ENCODE data around the gene DIP2C.
"Not testable (repeated sequence)": the region's sequence is repeated elsewhere in the genome, so short reads cannot be mapped to it uniquely, and the experiment has no call there.

Gene DIP2C

GRCh38 chr10:637771-638195 is 51.7 kb downstream of the DIP2C start:
- DNase-seq = no peak

- no peak for DNase-seq
Observed at GRCh38 chr10:637221-637620, 52.2 kb downstream of the DIP2C start.

GRCh38 chr10:636769-637168 is 52.7 kb downstream of the DIP2C start:
- no peak for DNase-seq

GRCh38 chr10:636016-636730 is 53.3 kb downstream of the DIP2C start:
- no peak for DNase-seq

- no peak for DNase-seq
Observed at GRCh38 chr10:635088-635861, 54.2 kb downstream of the DIP2C start.

GRCh38 chr10:634256-634655 is 55.2 kb downstream of the DIP2C start:
- DNase-seq = no peak

GRCh38 chr10:633279-634245 is 55.9 kb downstream of the DIP2C start:
- DNase-seq = no peak

- not testable (repeated sequence) for DNase-seq
Observed at GRCh38 chr10:632807-633177, 56.7 kb downstream of the DIP2C start.

- not testable (repeated sequence) for DNase-seq
Observed at GRCh38 chr10:632155-632806, 57.2 kb downstream of the DIP2C start.

- no peak for DNase-seq
Observed at GRCh38 chr10:631266-631665, 58.2 kb downstream of the DIP2C start.

GRCh38 chr10:630581-631073 is 58.8 kb downstream of the DIP2C start:
- DNase-seq = no peak

GRCh38 chr10:629186-629998 is 60.1 kb downstream of the DIP2C start:
- no peak for DNase-seq

GRCh38 chr10:628386-629045 is 61.0 kb downstream of the DIP2C start:
- no peak for DNase-seq

- DNase-seq = no peak
Observed at GRCh38 chr10:627032-627992, 62.2 kb downstream of the DIP2C start.

- no peak for DNase-seq
Observed at GRCh38 chr10:625751-626711, 63.4 kb downstream of the DIP2C start.

GRCh38 chr10:625333-625696 is 64.2 kb downstream of the DIP2C start:
- DNase-seq = no peak

GRCh38 chr10:624605-625332 is 64.7 kb downstream of the DIP2C start:
- no peak for DNase-seq

GRCh38 chr10:624312-624604 is 65.2 kb downstream of the DIP2C start:
- DNase-seq = no peak

Measured in effector CD4-positive, alpha-beta T cell (primary cell).